Left ventricle myocardium superior (tissue), 1 donor: Measurements from ENCODE around the gene POFUT1. TPM values are rescaled to one million over a fixed set of nuclear protein-coding genes. Genes with fewer than 3 reads are reported as not detected.

Experiments used
- total RNA-seq: library from RNA; stranded (reverse); fragmentation: NEBNext Ultra II Directional; extraction: Animal tissue kit (Norgen Biotek cat#: 25700); gene quantifications from one replicate; pipeline ENCODE4 v1.2.1, GENCODE V29; 2021
- donor health status: DM: no; HTN: yes; CAD: no; lungs with severe emphysema.

Gene POFUT1
- total RNA-seq, 1 donor from 2014 or later = 24.1 TPM

Other genes starting within 250 kb of the POFUT1 start
- not detected for gene XKR7, start 239.7 kb upstream of the POFUT1 start, total RNA-seq
- gene CCM2L, start 197.4 kb upstream of the POFUT1 start, total RNA-seq = 9.2 TPM
- 4.4 TPM for gene HCK, start 155.6 kb upstream of the POFUT1 start, total RNA-seq
- 25.6 TPM for gene TM9SF4, start 98.2 kb upstream of the POFUT1 start, total RNA-seq
- gene PLAGL2, start 137 bp upstream of the POFUT1 start, total RNA-seq = 6.7 TPM
- 9.1 TPM for gene KIF3B, start 69.8 kb downstream of the POFUT1 start, total RNA-seq
- gene ASXL1, start 150.5 kb downstream of the POFUT1 start, total RNA-seq = 25.7 TPM